HG02852 (cell line): ENCODE data around the gene ASPHD1.
"Not testable (repeated sequence)": the region's sequence is repeated elsewhere in the genome, so short reads cannot be mapped to it uniquely, and the experiment has no call there.

Experiments
- ATAC-seq: cut with Tn5 transposase; IDR thresholded peaks from one replicate; pipeline ENCODE4 v1.9.1; 2021; ENCODE audit warnings: mild to moderate bottlenecking, moderate library complexity; ENCODE audit not compliant: unreplicated experiment

Gene ASPHD1, protein sequence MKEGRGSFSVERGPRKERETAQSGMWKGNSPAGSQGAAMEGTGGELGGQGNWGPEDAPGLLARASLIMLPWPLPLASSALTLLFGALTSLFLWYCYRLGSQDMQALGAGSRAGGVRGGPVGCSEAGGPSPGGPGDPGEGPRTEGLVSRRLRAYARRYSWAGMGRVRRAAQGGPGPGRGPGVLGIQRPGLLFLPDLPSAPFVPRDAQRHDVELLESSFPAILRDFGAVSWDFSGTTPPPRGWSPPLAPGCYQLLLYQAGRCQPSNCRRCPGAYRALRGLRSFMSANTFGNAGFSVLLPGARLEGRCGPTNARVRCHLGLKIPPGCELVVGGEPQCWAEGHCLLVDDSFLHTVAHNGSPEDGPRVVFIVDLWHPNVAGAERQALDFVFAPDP

DNA sequence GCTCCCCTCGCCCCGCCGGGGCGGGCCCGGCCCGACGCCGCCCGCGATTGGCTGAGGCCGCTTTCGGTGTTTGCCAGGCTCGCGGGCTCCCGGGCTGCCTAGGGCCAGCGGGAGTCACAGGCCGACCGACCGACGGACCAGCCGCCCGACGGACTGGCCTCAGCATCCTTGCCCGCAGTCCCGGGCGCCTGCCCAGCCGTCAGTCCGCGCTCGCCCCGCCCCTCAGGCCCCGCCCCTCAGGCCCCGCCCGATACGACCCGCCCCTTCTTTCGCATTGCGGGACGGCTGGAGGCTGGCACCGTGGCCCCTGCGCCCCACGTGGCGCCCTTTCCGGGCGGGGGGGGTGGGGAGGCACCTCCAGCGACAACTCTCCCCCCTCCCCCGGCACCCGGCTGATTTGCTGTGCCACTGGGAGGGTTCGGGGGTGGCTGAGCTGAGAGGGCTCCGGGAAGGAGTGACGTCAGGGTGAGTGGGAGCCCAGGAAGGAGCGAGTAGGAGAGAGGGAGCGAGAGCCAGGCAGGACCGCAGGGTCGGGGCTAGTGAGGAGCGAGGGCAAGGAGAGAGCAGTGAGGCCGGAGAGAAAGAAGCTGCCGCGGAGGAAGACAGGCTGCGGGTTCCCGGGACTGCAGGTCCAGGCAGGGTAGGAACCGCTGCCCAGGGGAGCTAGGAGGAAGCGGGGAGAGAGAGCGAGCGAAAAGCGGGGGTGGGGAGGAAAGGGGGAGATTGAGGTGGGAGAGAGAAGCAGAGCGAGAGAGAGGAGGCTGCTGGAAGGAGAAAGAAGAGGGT lies at the start of gene ASPHD1:
TSS of gene ASPHD1 (plus strand) at position 387 of the 786 bp plus-strand sequence. CDS start 484 bp downstream, outside the sequence.
- no peak for ATAC-seq

DNA sequence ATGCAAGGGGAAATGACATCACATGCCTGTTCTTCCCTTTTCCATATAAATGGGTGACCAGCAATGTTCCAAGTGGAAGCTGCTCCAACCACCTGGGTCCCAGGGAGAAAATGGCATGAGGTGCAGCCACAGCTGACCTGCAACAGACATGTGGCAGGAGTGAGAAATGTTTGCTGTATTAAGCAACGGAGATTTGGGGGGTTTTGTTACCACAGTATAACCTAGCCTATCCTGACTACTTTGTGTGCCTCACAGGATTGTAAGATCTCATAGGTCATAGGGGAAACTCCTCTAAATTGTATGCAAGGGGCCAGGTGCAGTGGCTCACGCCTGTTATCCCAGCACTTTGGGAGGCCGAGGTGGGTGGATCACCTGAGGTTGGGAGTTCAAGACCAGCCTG lies 49.3 kb upstream of the ASPHD1 start:
- ATAC-seq = no peak

DNA sequence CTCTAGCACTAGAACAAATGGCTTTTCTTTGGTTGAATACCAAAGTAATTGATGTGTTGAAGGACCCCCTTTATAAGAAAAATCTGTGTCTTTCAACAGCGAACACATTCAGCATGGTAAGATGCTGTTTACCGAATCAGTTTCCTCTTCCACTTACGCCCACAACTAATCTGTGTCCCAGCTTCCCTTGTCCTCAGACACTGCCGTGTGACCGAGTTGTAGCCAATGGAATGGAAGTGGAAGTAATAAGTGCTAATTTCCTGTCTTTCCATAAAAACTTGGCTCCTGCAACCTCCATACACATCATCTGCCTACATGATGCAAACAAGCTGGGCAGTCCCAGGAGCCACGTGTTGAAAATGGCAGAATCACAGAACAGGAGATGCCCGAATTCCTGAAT lies 47.6 kb upstream of the ASPHD1 start:
- ATAC-seq = no peak

DNA sequence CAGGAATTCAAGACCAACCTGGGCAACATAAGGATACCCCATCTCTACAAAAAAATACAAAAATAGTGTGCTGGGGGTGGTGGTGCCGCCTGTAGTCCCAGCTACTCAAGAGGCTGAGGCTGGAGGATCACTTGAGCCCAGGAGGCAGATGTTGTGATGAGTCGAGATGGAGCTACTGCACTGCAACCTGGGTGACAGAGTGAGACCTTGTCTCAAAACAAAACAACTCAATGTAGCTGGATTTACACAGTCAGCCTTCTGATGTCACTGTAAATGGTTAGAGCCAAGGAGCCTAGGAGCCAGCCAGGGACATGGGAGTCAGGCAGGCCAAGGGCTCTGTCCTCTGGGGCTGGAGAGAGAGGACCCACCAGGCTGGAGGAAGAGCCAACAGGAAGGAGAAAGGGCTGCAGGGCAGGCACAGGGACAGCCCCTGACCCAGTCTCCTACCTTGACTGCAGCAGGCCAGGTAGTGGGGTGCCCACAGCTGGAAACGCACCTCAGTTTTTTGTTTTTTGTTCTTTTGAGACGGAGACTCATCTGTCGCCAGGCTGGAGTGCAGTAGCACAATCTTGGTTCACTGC lies 45.7 kb upstream of the ASPHD1 start:
- no peak for ATAC-seq

DNA sequence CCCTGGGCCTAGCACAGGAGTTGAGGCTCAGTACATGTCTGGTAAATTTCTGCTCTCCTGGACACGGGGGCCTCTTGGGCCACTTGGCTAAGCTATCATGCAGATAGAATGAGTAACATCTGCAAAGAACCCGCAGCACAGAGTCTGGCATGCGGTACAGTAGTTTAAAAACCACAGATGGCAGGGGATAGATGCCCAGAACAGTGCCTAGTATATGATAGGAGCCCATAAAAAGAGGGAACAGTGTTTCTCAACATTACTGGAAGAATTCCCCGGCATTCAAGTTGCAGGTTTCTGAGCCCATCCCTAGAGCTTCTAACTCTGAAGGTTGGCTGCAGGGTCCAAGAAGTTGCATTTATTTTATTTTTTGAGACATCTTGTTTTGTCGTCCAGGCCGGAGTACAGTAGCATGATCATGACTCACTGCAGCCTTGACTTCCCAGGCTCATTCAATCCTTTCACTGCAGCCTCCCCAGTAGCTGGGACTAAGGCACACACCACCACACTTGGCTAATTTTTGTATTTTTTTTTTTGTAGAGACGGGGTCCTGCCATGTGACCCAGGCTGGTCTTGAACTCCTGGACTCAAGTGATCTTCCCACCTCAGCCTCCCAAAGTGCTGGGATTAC lies 43.0 kb upstream of the ASPHD1 start:
- ATAC-seq = no peak

DNA sequence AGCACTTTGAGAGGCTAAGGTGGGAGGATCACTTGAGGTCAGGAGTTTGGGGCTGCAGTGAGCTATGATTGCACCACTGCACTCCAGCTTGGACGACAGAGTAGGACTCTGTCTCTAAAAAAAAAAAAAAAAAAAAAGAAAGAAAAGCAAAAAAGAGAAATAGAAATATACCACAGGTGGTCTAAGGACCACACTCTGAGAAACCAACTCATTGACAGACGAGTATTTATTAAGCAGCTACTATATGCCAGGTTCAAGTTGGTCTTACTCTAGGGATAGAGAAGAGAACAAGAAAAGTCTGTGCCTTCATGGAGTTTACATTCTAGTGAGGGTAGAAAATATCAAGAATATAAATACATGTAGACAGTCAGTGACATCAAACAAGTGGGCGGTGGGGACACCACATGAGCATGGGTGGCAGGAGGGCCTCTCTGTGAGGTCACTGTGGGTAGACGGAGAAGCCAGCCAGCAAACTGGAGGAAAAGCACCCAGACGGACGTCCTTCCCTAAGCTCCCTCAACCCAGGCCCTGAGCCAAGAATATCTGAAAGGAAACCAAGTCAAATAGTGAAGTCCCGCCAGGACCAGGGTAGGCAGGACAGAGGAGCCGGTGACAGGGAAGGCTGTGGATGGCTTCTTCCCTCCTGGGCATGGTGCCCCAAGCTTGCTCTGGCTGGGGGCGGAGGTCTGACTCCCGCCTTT lies 42.0 kb upstream of the ASPHD1 start:
- no peak for ATAC-seq

DNA sequence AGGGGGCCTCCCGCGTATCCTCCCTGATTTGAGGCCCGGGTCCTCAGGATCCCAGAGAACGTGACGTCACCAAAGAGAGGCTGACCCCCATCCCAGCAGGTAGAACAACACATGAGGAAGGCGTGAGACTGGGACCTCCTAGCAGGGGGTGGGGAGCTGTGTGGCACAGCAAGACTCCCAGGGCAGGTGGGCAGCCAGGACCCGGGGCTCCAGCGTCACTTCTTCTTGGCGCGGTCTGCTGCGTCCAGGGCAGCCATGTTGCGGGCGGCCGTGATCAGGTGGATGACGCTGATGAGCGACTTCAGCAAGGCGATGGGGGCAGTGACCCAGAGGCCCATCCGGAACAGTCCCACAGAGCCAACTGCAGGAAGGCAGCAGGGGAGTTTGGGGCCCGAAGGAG lies 41.3 kb upstream of the ASPHD1 start:
- ATAC-seq = no peak

DNA sequence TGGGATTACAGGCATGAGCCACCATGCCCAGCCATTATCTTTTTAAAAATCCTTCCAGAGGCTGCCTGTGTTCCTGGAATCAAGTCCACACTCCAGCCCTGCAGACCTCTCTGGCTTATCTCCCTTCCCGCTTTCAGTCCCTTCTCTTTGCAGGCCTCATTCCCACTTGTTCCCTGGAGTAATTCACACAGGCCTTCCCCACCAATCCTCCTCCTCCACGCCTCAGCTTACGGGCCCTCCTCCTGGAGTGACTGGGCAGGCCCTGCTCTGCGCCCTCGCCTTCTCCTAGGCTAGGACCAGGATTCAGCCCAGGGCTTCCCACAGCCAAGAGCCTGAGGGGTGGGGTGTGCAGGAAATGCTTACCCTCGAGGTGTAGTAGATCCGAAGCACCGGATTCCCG lies 40.1 kb upstream of the ASPHD1 start:
- ATAC-seq = no peak

DNA sequence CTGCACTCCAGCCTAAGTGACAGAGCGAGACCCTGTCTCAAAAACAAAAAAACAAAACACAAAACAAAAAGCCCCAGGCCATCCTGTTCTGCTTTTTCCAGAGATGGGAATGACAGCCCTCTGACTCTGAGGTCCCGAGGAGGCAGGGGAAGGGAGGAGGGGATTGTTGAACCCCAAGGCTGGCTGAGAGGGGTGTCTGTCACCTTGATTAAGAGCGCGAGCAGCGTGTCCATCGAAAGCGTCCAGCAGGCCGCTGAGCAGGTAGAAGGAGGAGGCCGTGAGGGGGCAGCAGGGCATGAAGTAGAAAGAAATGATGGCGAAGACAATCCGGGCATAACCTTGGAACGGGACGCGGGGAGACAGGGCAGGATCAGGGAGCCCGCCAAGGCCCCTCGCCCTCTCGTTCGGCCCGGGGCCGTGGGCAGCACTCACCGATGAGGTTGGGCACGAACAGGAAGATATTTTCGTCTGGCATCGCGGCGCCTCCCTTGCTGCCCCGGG lies 37.9 kb upstream of the ASPHD1 start:
- ATAC-seq = no peak

DNA sequence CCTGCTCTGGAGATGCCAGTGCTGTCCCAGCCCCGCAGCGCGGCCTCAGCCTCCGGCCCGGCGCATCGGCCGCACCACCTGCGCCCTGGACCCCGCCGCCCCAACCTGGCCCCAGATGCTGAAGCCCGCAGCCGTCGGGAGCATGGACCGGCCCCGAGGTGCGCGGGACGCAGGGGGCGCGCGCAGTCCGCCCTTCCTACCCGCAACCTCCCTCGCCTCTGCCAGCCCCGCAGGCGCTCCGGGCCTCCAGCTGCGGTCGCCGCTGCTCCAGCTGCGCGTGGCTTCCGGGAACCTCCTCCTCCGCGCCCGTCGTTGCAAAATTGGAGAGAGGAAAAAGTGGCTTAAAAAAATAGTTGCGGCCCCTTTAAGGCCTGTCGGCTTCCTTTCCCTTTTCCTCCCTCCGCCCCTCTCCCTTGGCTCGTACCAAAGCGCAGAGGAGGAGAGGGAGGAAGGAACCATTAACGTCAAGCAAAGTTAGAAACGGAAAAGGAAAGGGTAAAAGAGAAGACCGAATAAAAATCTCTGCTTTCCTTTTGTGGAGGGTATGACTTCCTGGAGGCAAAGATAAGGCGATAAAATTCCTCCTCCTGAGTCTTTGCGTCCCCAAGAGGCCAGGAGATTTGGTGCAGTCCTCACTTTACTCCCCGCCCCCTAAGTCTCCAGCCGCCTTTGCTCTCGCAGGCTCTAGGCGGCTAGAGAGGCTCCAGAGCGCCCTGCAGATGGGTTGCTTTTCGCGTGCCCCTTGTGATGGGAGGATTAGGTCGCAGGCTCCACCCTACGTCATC lies 37.2 kb upstream of the ASPHD1 start, which contains the start of gene CDIPT:
TSS of gene CDIPT (minus strand) at position 343 of the 785 bp plus-strand sequence. CDS start 369 bp downstream, outside the sequence.
- ATAC-seq = peak; percentile 94

DNA sequence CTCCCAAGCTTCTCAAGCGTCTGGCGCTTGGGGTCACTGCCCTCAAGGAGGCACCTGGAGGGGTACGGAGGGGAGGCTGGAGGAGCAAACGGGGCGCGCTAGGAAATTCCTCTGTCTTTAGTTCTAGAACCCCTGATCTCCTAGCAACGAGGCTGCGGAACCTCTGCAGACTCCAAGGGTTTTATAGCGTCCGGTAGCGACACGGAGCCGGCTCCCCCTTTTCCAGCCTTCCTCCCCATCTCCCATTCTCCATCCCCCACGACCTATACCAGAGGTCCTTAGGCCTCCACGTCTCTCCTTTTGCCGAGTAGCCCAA lies 36.7 kb upstream of the ASPHD1 start:
- no peak for ATAC-seq

DNA sequence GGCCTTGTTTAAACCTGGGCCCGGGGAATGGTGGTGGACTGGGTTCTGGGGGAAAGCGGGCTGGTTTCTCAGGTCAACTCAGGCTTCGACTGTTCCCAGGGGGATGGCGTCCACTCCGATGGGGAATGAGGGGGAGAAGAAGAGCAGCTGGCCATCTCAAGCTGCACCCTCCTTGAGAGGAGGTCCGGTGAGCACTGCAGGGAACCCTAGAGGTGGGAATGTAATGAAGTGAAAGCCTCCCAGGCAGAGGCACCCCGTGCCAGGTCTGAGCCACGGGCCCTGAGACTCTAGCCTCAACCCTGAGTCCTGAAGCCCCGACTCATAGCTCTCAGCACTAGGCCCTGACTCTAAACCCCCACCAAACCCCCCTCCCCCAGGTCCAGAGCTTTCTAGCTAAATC lies 36.1 kb upstream of the ASPHD1 start:
- no peak for ATAC-seq

DNA sequence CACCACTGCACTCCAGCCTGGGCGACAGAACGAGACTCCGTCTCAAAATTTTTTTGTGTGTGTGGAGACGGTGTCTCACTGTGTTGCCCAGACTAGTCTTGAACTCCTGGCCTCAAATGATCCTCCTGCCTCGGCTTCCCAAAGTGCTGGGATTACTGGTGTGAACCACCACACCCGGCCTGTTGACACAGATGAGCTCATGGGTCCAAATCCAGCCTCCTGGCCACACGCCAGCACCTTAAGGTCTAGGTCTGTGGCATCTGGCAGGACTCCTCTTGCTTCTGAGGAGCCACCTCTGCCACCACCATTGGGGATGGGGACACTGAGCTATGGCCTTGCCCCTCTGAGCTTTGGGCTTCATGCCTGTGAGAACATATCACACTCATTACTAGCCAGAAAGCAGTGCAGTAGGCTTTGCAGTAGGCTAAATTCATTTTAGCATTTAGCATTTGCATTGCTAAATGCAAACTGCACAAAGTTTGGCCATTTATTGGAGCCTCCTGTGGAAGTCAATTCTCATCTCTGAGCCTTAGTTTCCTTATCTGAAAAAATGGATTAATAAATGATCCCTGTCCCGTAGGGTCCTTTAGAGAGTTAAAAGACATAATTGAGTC lies 31.8 kb upstream of the ASPHD1 start:
- ATAC-seq = no peak

DNA sequence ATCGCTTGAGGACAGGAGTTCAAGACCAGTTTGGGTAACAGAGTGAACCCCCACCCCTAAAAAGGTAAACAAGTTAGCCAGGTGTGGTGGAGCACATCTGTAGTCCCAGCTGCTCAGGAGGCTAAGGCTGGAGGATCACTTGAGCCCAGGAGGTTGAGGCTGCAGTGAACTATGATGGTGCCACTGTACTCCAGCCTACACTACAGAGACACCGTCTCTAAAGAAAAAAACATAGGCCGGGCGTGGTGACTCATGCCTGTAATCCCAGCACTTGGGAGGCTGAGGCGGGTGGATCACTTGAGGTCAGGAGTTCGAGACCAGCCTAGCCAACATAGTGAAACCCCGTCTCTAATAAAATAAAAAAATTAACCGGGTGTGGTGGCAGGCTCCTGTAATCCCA lies 31.2 kb upstream of the ASPHD1 start:
- not testable (repeated sequence) for ATAC-seq

DNA sequence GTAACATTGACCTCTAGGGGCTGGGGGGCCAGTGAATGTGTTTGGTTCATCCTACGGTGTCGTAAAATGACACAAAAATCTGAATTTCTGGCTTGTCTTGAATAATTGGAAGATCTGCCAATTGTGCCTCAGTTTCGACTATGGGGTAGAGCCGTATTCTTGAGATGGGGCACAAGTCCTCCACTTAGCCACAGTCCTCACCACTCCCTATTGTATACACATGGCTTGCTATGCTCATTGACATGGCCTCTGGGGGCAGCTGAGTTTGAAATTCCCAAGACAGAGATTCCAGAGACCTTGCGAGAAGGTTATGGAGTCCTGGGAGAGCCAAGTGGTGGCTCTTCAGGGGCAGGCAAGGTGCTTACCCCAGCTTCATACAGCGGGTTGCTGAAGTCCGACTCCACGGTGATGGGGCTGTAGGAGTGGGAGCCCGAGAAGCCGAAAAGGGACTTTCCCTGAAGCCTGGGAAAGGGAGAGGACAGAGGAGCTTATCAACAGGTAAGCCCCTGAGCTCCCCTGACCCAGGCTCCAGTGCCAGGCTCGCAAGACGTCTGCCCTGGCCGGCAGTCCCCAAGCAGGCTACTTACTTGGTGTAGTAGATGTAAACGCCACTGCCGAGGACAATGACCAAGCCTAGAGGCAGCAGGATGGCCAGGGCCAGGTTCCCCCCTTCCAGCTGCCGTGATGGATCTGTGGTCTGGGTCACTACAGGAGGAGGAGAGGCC lies 28.3 kb upstream of the ASPHD1 start:
- no peak for ATAC-seq

DNA sequence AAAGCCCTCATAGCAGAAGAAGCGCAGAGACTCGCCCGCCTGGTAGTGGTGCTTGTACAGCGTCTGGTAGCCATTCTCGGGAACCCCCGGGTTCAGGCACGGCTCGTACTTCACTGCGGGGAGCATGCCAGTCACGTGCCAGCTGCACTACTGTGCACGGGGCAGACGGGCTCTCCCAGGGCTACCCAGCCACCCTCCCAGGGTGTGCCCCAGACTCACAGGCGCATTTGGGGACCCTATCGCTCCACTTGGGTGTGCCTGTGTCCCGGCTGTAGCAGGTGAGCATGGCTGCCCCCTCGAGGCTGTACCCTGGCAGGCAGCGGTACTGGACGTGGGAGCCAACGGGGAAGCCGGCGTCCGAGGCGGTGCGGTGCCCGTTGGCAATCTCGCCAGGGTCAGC lies 27.0 kb upstream of the ASPHD1 start:
- no peak for ATAC-seq

DNA sequence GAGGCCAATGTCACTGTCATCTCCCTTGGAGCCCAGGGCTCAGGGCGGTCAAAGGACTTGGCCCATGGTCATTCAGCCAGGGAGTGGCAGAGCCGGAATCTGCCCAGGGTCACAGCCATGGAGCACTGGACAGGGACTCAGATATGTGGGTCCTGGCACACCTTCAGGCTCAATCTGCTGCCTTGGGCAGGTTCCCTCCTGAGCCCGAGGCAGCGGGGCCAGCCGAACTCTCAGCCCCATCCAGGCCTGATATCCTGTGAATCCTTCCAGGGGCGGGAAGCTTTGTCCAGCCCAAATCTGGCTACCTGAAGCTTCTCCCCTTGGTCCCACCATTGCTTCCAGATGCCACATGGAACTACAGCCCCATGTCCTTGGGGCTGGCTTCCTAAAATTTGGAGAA lies 25.1 kb upstream of the ASPHD1 start:
- ATAC-seq = no peak

DNA sequence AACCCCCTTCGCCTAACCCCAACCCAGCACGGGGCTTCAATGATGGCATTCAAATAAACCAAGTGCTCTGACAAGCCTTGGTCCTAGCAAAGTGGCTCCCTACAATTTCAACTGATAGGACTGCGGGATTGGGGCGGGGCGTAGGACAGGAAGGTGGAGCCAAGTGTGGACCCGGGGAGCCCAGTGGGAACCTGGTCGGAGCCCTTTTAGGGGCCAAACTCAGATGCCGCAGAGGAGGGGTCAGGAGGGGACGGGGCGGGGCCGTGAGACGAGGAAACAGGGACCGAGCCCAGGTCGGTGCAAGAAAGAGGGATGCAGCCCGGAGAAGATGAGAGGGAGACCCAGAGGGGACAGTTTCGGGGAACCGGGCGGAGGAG lies 24.1 kb upstream of the ASPHD1 start:
- no peak for ATAC-seq
